H9 (cell line): ENCODE data around the gene ANXA10. TPM values are rescaled to one million over a fixed set of nuclear protein-coding genes. Genes with fewer than 3 reads are reported as not detected.

Source experiments
- DNase-seq: peaks from one replicate; pipeline ENCODE4 v3.0.0-alpha.2; 2017
- H2AFZ ChIP-seq: one replicate; pipeline ENCODE4 v1.6.1; 2013; ENCODE audit warnings: mild to moderate bottlenecking, low read length, control low read depth, moderate library complexity
- H2AK5ac ChIP-seq: 2 replicates; pipeline ENCODE4 v1.6.1; 2013; ENCODE audit warnings: low read length, control low read depth, mixed read lengths; ENCODE audit not compliant: insufficient read length
- H2BK120ac ChIP-seq: one replicate; pipeline ENCODE4 v1.6.1; 2013; ENCODE audit warnings: low read depth, mild to moderate bottlenecking, low read length, control low read depth, inconsistent platforms; ENCODE audit not compliant: poor library complexity, severe bottlenecking
- H2BK12ac ChIP-seq: 2 replicates; pipeline ENCODE4 v1.6.1; 2013; ENCODE audit warnings: low read length, control low read depth, mixed read lengths, low read depth; ENCODE audit not compliant: insufficient read length
- H2BK15ac ChIP-seq: 2 replicates; pipeline ENCODE4 v1.6.1; 2013; ENCODE audit warnings: low read depth, low read length, control low read depth
- H2BK20ac ChIP-seq: one replicate; pipeline ENCODE4 v1.6.1; 2013; ENCODE audit warnings: low read depth, mild to moderate bottlenecking, low read length, control low read depth, inconsistent platforms; ENCODE audit not compliant: poor library complexity, severe bottlenecking
- H2BK5ac ChIP-seq: 2 replicates; pipeline ENCODE4 v1.6.1; 2013; ENCODE audit warnings: low read length, control low read depth, mixed read lengths; ENCODE audit not compliant: insufficient read length
- H3K14ac ChIP-seq: 2 replicates; pipeline ENCODE4 v1.6.1; 2013; ENCODE audit warnings: low read length, control low read depth; ENCODE audit not compliant: insufficient read depth
- H3K18ac ChIP-seq: 2 replicates; pipeline ENCODE4 v1.6.1; 2013; ENCODE audit warnings: low read depth, mild to moderate bottlenecking, mixed read lengths, low read length, control low read depth; ENCODE audit not compliant: insufficient read length
- H3K23ac ChIP-seq: 2 replicates; pipeline ENCODE4 v1.6.1; 2013; ENCODE audit warnings: low read length, control low read depth, mixed read lengths, low read depth; ENCODE audit not compliant: insufficient read length
- H3K23me2 ChIP-seq: 2 replicates; pipeline ENCODE4 v1.6.1; 2013; ENCODE audit warnings: low read depth, mild to moderate bottlenecking, mixed read lengths, low read length, control low read depth; ENCODE audit not compliant: insufficient read length, poor library complexity, severe bottlenecking
- H3K27ac ChIP-seq: 2 replicates; pipeline ENCODE4 v1.5.1; 2013; ENCODE audit warnings: low read length, control low read depth, mixed read lengths, low read depth; ENCODE audit not compliant: insufficient read length
- H3K27me3 ChIP-seq: 2 replicates; pipeline ENCODE4 v1.6.1; 2013; ENCODE audit warnings: low read length, control low read depth, inconsistent platforms; ENCODE audit not compliant: insufficient read depth
- H3K4ac ChIP-seq: 2 replicates; pipeline ENCODE4 v1.6.1; 2013; ENCODE audit warnings: low read depth, mild to moderate bottlenecking, control low read depth, inconsistent platforms, low read length, moderate library complexity
- H3K4me1 ChIP-seq: 2 replicates; pipeline ENCODE4 v1.6.1; 2013; ENCODE audit warnings: low read length, control low read depth, inconsistent platforms; ENCODE audit not compliant: insufficient read depth
- H3K4me2 ChIP-seq: 2 replicates; pipeline ENCODE4 v1.6.1; 2013; ENCODE audit warnings: low read length, control low read depth, mixed read lengths; ENCODE audit not compliant: insufficient read length, insufficient read depth
- H3K56ac ChIP-seq: 2 replicates; pipeline ENCODE4 v1.6.1; 2013; ENCODE audit warnings: low read depth, mild to moderate bottlenecking, mixed read lengths, low read length, control low read depth; ENCODE audit not compliant: insufficient read length
- H3K79me1 ChIP-seq: 2 replicates; pipeline ENCODE4 v1.6.1; 2013; ENCODE audit warnings: low read depth, mild to moderate bottlenecking, moderate library complexity, low read length, control low read depth, inconsistent platforms; ENCODE audit not compliant: insufficient read depth, poor library complexity, severe bottlenecking
- H3K79me2 ChIP-seq: 2 replicates; pipeline ENCODE4 v1.6.1; 2013; ENCODE audit warnings: low read length, control low read depth, inconsistent platforms; ENCODE audit not compliant: insufficient read depth
- H3K9ac ChIP-seq: 2 replicates; pipeline ENCODE4 v1.6.1; 2013; ENCODE audit warnings: low read length, control low read depth, mixed read lengths; ENCODE audit not compliant: insufficient read length; ENCODE audit errors: extremely low read depth
- H3K9me3 ChIP-seq: one replicate; pipeline ENCODE4 v1.6.1; 2013; ENCODE audit warnings: low read depth, low read length, inconsistent platforms; ENCODE audit not compliant: control insufficient read depth
- H3T11ph ChIP-seq: one replicate; pipeline ENCODE4 v1.6.1; 2013; ENCODE audit warnings: mild to moderate bottlenecking, low read length, control low read depth, inconsistent platforms
- H4K20me1 ChIP-seq: one replicate; pipeline ENCODE4 v1.6.1; 2013; ENCODE audit not compliant: control insufficient read depth, insufficient read length, insufficient read depth
- H4K5ac ChIP-seq: 2 replicates; pipeline ENCODE4 v1.6.1; 2013; ENCODE audit warnings: low read depth, mild to moderate bottlenecking, mixed read lengths, low read length, control low read depth; ENCODE audit not compliant: insufficient read length
- H4K8ac ChIP-seq: replicated peaks from 2 replicates; pipeline ENCODE4 v1.6.1; 2013; ENCODE audit warnings: low read length, control low read depth, mixed read lengths, low read depth; ENCODE audit not compliant: insufficient read length
- H4K91ac ChIP-seq: 2 replicates; pipeline ENCODE4 v1.6.1; 2013; ENCODE audit warnings: low read depth, mild to moderate bottlenecking, moderate library complexity, mixed read lengths, low read length, control low read depth; ENCODE audit not compliant: insufficient read length
- H3K27ac Mint-ChIP-seq, 3 experiments: 2 replicates in 2 of 3; 3 replicates in 1 of 3; pipeline ENCODE4 v1.8.0; 2020 to 2021; ENCODE audit warnings: mixed read lengths in 3 of 3, mild to moderate bottlenecking in 1 of 3, moderate library complexity in 1 of 3
- H3K27me3 Mint-ChIP-seq: 2 replicates; pipeline ENCODE4 v1.8.0; 2021; ENCODE audit warnings: low read depth, mild to moderate bottlenecking, moderate library complexity, mixed read lengths
- H3K36me3 Mint-ChIP-seq, 3 experiments: 2 replicates in 2 of 3; 3 replicates in 1 of 3; pipeline ENCODE4 v1.8.0; 2020 to 2021; ENCODE audit warnings: low read depth in 3 of 3, mixed read lengths in 3 of 3; ENCODE audit not compliant: insufficient read depth in 1 of 3
- H3K4me1 Mint-ChIP-seq, 2 experiments: 2 replicates each; pipeline ENCODE4 v1.8.0; 2020; ENCODE audit warnings: mixed read lengths in 2 of 2
- H3K4me3 Mint-ChIP-seq, 2 experiments: 2 replicates in 1 of 2; 3 replicates in 1 of 2; pipeline ENCODE4 v1.8.0; 2020 to 2021; ENCODE audit warnings: mild to moderate bottlenecking in 2 of 2, mixed read lengths in 2 of 2, moderate library complexity in 1 of 2
- H3K9me3 Mint-ChIP-seq, 2 experiments: 2 replicates in 1 of 2; 3 replicates in 1 of 2; pipeline ENCODE4 v1.8.0; 2020; ENCODE audit warnings: mild to moderate bottlenecking in 2 of 2, mixed read lengths in 2 of 2, moderate library complexity in 1 of 2
- WGBS: extraction: QIAGEN DNeasy Blood & Tissue Kit; methylation state at CpG from one replicate; pipeline ENCODE4 v1.1.7; 2013; ENCODE audit warnings: missing lambda C conversion rate, low lambda C conversion rate, mixed read lengths; ENCODE audit not compliant: insufficient read length; ENCODE audit errors: extremely low coverage; 5-methylcytosine and 5-hydroxymethylcytosine counted together
- total RNA-seq: library from RNA; stranded (reverse); gene quantifications from 2 replicates; pipeline ENCODE4 v1.2.1, GENCODE V29; 2021
- TF ChIP-seq, protein P1 (sequence below): fragments of 200-600 bp; sonication (generic); conservative IDR thresholded peaks from 3 replicates; pipeline ENCODE4 v1.8.0; 2021; ENCODE audit warnings: antibody characterized with exemption, mild to moderate bottlenecking

ANXA10 gene
- total RNA-seq, 1 experiment from 2014 or later, result not detected

DNA sequence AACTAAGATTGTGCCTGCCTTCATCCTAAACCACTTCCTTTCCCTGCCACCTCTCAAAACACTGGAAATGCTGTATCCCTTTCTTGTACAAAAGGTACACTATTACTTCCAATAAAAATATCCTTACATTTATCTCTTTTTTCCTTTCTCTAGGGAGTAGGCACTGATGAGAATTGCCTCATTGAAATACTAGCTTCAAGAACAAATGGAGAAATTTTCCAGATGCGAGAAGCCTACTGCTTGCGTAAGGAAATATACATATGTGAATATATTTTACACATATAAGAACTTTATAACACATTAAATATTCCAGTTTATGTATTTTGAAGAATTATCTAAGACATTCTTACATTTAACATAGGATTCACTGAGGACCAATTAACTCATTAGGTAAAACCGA, 71.7 kb downstream of the ANXA10 start:
- peaks cover 3 to 16% of the 10 kb centered on the region in 2 experiments for H3K9me3 Mint-ChIP-seq
- Histone ChIP-seq H2BK12ac (no peak overlapping the region), H4K91ac (no peak overlapping the region), H3K79me1 (no peaks in the 10 kb centered on the region), H2AK5ac (no peak overlapping the region), H4K8ac (no peak overlapping the region), H3K79me2 (no peaks in the 10 kb centered on the region), H2BK20ac (no peak overlapping the region), H2AFZ (no peak overlapping the region), H3T11ph (no peak overlapping the region), H3K56ac (no peak overlapping the region), H2BK5ac (no peak overlapping the region), H3K23me2 (no peaks in the 10 kb centered on the region), H3K4me2 (no peak overlapping the region), H3K14ac (no peak overlapping the region), H3K27me3 (no peaks in the 10 kb centered on the region), H3K9me3 (no peaks in the 10 kb centered on the region), H3K27ac (no peak overlapping the region), H2BK15ac (no peak overlapping the region), H3K4me1 (no peaks in the 10 kb centered on the region), H4K5ac (no peak overlapping the region), H2BK120ac (no peak overlapping the region), H3K18ac (no peak overlapping the region), H3K9ac (no peak overlapping the region), H4K20me1 (no peaks in the 10 kb centered on the region), H3K4ac (no peak overlapping the region), H3K23ac (no peak overlapping the region)
- no CpG with 5 or more reads among the region's 3 CpGs for WGBS
- no peak for DNase-seq
- no peak overlapping the region for H3K4me3 Mint-ChIP-seq
- peaks cover 0 to 12% (median 4%) of the 10 kb centered on the region in 3 experiments; a peak in 5 of 7 replicates for H3K36me3 Mint-ChIP-seq
- H3K27ac Mint-ChIP-seq, result no peak overlapping the region
- no peaks in the 10 kb centered on the region; a peak in 1 of 4 replicates for H3K4me1 Mint-ChIP-seq
- no peaks in the 10 kb centered on the region for H3K27me3 Mint-ChIP-seq
- TF ChIP-seq, protein P1, sequence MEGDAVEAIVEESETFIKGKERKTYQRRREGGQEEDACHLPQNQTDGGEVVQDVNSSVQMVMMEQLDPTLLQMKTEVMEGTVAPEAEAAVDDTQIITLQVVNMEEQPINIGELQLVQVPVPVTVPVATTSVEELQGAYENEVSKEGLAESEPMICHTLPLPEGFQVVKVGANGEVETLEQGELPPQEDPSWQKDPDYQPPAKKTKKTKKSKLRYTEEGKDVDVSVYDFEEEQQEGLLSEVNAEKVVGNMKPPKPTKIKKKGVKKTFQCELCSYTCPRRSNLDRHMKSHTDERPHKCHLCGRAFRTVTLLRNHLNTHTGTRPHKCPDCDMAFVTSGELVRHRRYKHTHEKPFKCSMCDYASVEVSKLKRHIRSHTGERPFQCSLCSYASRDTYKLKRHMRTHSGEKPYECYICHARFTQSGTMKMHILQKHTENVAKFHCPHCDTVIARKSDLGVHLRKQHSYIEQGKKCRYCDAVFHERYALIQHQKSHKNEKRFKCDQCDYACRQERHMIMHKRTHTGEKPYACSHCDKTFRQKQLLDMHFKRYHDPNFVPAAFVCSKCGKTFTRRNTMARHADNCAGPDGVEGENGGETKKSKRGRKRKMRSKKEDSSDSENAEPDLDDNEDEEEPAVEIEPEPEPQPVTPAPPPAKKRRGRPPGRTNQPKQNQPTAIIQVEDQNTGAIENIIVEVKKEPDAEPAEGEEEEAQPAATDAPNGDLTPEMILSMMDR, result no peak
